PFSK-1 (cell line): ENCODE measurements around the gene SUCLG2.

ENCODE experiments used
- FOXP2 ChIP-seq: optimal IDR thresholded peaks from 2 replicates; pipeline ENCODE3; 2011; ENCODE audit warnings: borderline replicate concordance, control low read depth, inconsistent platforms; ENCODE audit not compliant: insufficient read depth; ENCODE audit errors: extremely low read length, extremely low read depth
- POLR2AphosphoS5 ChIP-seq: IDR thresholded peaks from 2 replicates; pipeline ENCODE4 v1.6.1; 2012; ENCODE audit warnings: low read depth, mild to moderate bottlenecking, control low read depth, low read length, moderate library complexity
- REST ChIP-seq, 2 experiments: IDR thresholded peaks; 2 replicates each; pipeline versions ENCODE4 v1.6.1 to v1.8.0; 2011 to 2012; ENCODE audit warnings: low read depth in 2 of 2, low read length in 2 of 2, control low read depth in 1 of 2, inconsistent platforms in 1 of 2, mild to moderate bottlenecking in 1 of 2, moderate library complexity in 1 of 2; ENCODE audit not compliant: insufficient read depth in 1 of 2
- TAF1 ChIP-seq: IDR thresholded peaks from 2 replicates; pipeline ENCODE4 v1.6.1; 2012; ENCODE audit warnings: low read length, control low read depth, borderline replicate concordance; ENCODE audit not compliant: insufficient read depth

GRCh38 chr3:67384760-67385397 lies 269.5 kb downstream of the SUCLG2 start:
- no peak for TF ChIP-seq REST (IDR thresholded peaks at IDR 0.05; ENCODE audit: insufficient read depth in 1 of 2, low read depth in 2 of 2, low read length in 2 of 2)
- TF ChIP-seq POLR2AphosphoS5 = no peak
- TF ChIP-seq FOXP2 = no peak
- no peak for TF ChIP-seq TAF1
